NCI-H2081 (cell line): ENCODE data around the gene VARS1.
"Not testable (repeated sequence)": the region's sequence is repeated elsewhere in the genome, so short reads cannot be mapped to it uniquely, and the experiment has no call there.

Experiments used
- DNase-seq, 2 experiments: peaks; one replicate each; lab custom pipeline; 2025; lab: John Stamatoyannopoulos, UW

The VARS1 gene

GRCh38 chr6:31794294-31794865, 1.2 kb downstream of the VARS1 start:
- DNase-seq = peak; percentile 15 to 26

GRCh38 chr6:31793927-31794245, 1.7 kb downstream of the VARS1 start:
- not testable (repeated sequence) for DNase-seq

- DNase-seq = no peak
Observed at GRCh38 chr6:31792761-31793171, 2.8 kb downstream of the VARS1 start.

- DNase-seq = no peak
Observed at GRCh38 chr6:31792090-31792374, 3.5 kb downstream of the VARS1 start.

- DNase-seq = peak; percentile 4 to 14
Observed at GRCh38 chr6:31791324-31792089, 4.0 kb downstream of the VARS1 start.

- DNase-seq = no peak
Observed at GRCh38 chr6:31785475-31785874, 10.1 kb downstream of the VARS1 start.

GRCh38 chr6:31784098-31784925, 11.2 kb downstream of the VARS1 start:
- no peak for DNase-seq

GRCh38 chr6:31782126-31782855, 13.3 kb downstream of the VARS1 start:
- no peak for DNase-seq

GRCh38 chr6:31781244-31782125, 14.1 kb downstream of the VARS1 start:
- DNase-seq = no peak

- DNase-seq = no peak
Observed at GRCh38 chr6:31780507-31781243, 14.9 kb downstream of the VARS1 start.

GRCh38 chr6:31779908-31780307, 15.6 kb downstream of the VARS1 start:
- DNase-seq = no peak

GRCh38 chr6:31778999-31779885, 16.3 kb downstream of the VARS1 start:
- no peak for DNase-seq

GRCh38 chr6:31778193-31778592, 17.4 kb downstream of the VARS1 start:
- no peak for DNase-seq

GRCh38 chr6:31777667-31778050, 17.9 kb downstream of the VARS1 start:
- DNase-seq = no peak

- peak; percentile 37 to 40 for DNase-seq
Observed at GRCh38 chr6:31776989-31777666, 18.4 kb downstream of the VARS1 start, which contains the start of gene VWA7. VWA7 (minus strand) TSS chr6:31777328; CDS start chr6:31776779, 549 bp downstream.

GRCh38 chr6:31776485-31776988, 19.0 kb downstream of the VARS1 start:
- no peak for DNase-seq

- no peak for DNase-seq
Observed at GRCh38 chr6:31775633-31776484, 19.7 kb downstream of the VARS1 start.

GRCh38 chr6:31775184-31775583, 20.4 kb downstream of the VARS1 start:
- DNase-seq = no peak
